Measurements from ENCODE around the gene DLGAP1.

DNA sequence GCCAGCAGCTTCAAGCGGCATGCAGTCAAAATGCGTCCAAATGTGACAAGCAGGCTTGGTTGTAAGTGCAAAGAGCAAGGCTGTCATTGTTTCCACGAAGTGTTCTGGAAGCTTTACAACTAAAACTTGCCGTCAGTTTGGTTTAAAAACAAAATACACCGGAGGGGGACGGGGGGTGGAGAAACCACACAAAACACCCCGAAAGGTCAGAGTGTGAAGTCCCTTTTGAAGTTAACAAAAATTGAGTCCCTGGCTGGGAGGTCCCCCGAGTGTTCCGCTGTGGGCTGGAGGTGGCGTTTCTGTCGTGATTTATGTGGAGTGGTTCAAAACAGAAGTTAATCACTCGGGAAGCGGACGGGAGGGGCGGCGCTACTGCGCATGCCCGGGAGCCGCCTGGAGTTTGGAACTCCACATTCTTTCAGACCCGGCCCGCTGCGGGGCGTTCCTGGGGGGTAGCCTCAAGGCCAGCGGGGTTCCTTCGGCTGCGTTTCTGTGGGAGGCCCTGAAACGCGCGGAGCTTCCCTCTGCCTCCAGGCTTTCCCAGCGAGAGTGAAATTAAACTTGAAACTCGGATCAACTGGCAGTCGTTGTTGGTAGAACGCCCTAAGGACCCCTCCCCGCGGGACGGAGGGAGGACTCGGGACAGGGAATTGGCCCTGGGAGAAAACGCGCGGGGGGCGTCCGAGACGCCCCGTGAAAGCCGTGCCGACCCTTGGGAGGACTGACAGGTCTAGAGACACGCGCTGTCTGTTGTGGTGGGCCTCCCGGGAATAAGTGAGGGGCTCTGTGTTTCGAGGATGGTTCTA lies 1003.7 kb downstream of the DLGAP1 start:
- TF ChIP-seq CTCF (conservative IDR thresholded peaks at IDR 0.05; ENCODE audit: low read depth, low read length) (no peak), CEBPB (IDR thresholded peaks at IDR 0.05; ENCODE audit: low read depth, low read length) (no peak), USF2 (IDR thresholded peaks at IDR 0.05; ENCODE audit: low read depth, low read length) (no peak), POLR2A (IDR thresholded peaks at IDR 0.05; ENCODE audit: low read depth, low read length) (peak; percentile 93), SMC3 (IDR thresholded peaks at IDR 0.05; ENCODE audit: low read depth, low read length) (no peak), MXI1 (IDR thresholded peaks at IDR 0.05; ENCODE audit: borderline replicate concordance, low read depth, low read length) (no peak), RFX5 (IDR thresholded peaks at IDR 0.05; ENCODE audit: low read depth, low read length) (no peak), RAD21 (IDR thresholded peaks at IDR 0.05; ENCODE audit: low read length) (no peak), RCOR1 (IDR thresholded peaks at IDR 0.05; ENCODE audit: insufficient replicate concordance, low read length) (no peak), MAFK (IDR thresholded peaks at IDR 0.05; ENCODE audit: low read depth, low read length) (no peak), CHD1 (IDR thresholded peaks at IDR 0.05; ENCODE audit: low read depth, low read length) (no peak; the same call in none of the 2 replicates), NFE2L2 (IDR thresholded peaks at IDR 0.05; ENCODE audit: low read depth, low read length) (no peak), ELK1 (IDR thresholded peaks at IDR 0.05; ENCODE audit: borderline replicate concordance, low read depth, low read length) (no peak)
